ENCODE measurements around the gene TIMM29.
A peak's percentile ranks its signal among the peaks of the same experiment; 100 is the strongest.
"Not testable (repeated sequence)": the region's sequence is repeated elsewhere in the genome, so short reads cannot be mapped to it uniquely, and the experiment has no call there.

Gene TIMM29

GRCh38 chr19:10946958-10947657 is 18.5 kb downstream of the TIMM29 start:
- no peak for TF ChIP-seq CTCF (IDR thresholded peaks at IDR 0.05; ENCODE audit: borderline replicate concordance, insufficient read depth, low read depth, low read length)
- H3K4me3 ChIP-seq (ENCODE audit: low read depth, low read length): no peak overlapping the region

GRCh38 chr19:10952809-10953208 is 24.2 kb downstream of the TIMM29 start:
- no peak overlapping the region for H3K4me3 ChIP-seq (ENCODE audit: low read depth, low read length)
- TF ChIP-seq CTCF (IDR thresholded peaks at IDR 0.05; ENCODE audit: borderline replicate concordance, insufficient read depth, low read depth, low read length): no peak

- not testable (repeated sequence) for H3K4me3 ChIP-seq (ENCODE audit: low read depth, low read length)
Measured at GRCh38 chr19:10959277-10959968, 30.8 kb downstream of the TIMM29 start.

- no peak for TF ChIP-seq CTCF (IDR thresholded peaks at IDR 0.05; ENCODE audit: borderline replicate concordance, insufficient read depth, low read depth, low read length)
Measured at GRCh38 chr19:10960314-10961072, 31.9 kb downstream of the TIMM29 start, which contains the start of gene SMARCA4. SMARCA4 (plus strand) TSS chr19:10961030; CDS start chr19:10984152, 23,122 bp downstream.

GRCh38 chr19:10961073-10961860 is 32.7 kb downstream of the TIMM29 start:
- TF ChIP-seq CTCF (IDR thresholded peaks at IDR 0.05; ENCODE audit: borderline replicate concordance, insufficient read depth, low read depth, low read length): no peak
- H3K4me3 ChIP-seq (ENCODE audit: low read depth, low read length): peak overlapping the region; percentile 78

More at GRCh38 chr19:10960314-10961072, 31.9 kb downstream of the TIMM29 start, which contains the start of gene SMARCA4:
- H3K4me3 ChIP-seq (ENCODE audit: low read depth, low read length): peak within 1 kb of the TSS; percentile 89

GRCh38 chr19:10962863-10963262 is 34.3 kb downstream of the TIMM29 start:
- peak overlapping the region; percentile 14 for H3K4me3 ChIP-seq (ENCODE audit: low read depth, low read length)
- TF ChIP-seq CTCF (IDR thresholded peaks at IDR 0.05; ENCODE audit: borderline replicate concordance, insufficient read depth, low read depth, low read length): no peak

GRCh38 chr19:10963865-10964264 is 35.3 kb downstream of the TIMM29 start:
- TF ChIP-seq CTCF (IDR thresholded peaks at IDR 0.05; ENCODE audit: borderline replicate concordance, insufficient read depth, low read depth, low read length): no peak
- H3K4me3 ChIP-seq (ENCODE audit: low read depth, low read length): no peak overlapping the region

All from GM12875 (cell line).